Suprapubic skin (tissue), 4 donors: ENCODE data around the gene GRID2. TPM values are rescaled to one million over a fixed set of nuclear protein-coding genes. Genes with fewer than 3 reads are reported as not detected.

Experiments
- DNase-seq, 2 donors: peaks; one replicate each; pipeline ENCODE4 v3.0.0-alpha.2; 2019; ENCODE audit warnings: low spot score in 2 of 2
- H3K27ac ChIP-seq: fragments of 200-600 bp; sonication (generic); one replicate; pipeline ENCODE4 v1.5.1; 2019
- H3K27me3 ChIP-seq: fragments of 200-600 bp; sonication (generic); one replicate; pipeline ENCODE4 v1.5.1; 2019
- H3K36me3 ChIP-seq: fragments of 200-600 bp; sonication (generic); one replicate; pipeline ENCODE4 v1.5.1; 2019
- H3K4me1 ChIP-seq: fragments of 200-600 bp; sonication (generic); one replicate; pipeline ENCODE4 v1.5.1; 2019
- H3K4me3 ChIP-seq: fragments of 200-600 bp; sonication (generic); one replicate; pipeline ENCODE4 v1.5.1; 2019; ENCODE audit warnings: mild to moderate bottlenecking
- H3K9me3 ChIP-seq: fragments of 200-600 bp; sonication (generic); one replicate; pipeline ENCODE4 v1.5.1; 2019
- EP300 ChIP-seq: sonication (generic); formaldehyde crosslinking; IDR thresholded peaks from one replicate; pipeline ENCODE4 v1.6.1; 2017; ENCODE audit warnings: antibody characterized with exemption
- POLR2A ChIP-seq, 2 donors: fragments of 450-650 bp; IDR thresholded peaks; one replicate each; pipeline ENCODE4 v1.6.1; 2017; ENCODE audit warnings: antibody characterized with exemption in 2 of 2, mild to moderate bottlenecking in 2 of 2, moderate library complexity in 2 of 2
- POLR2AphosphoS5 ChIP-seq, 3 donors: sonication (generic); formaldehyde crosslinking; IDR thresholded peaks; one replicate each; pipeline ENCODE4 v1.6.1; 2017; ENCODE audit warnings: antibody characterized with exemption in 3 of 3
- WGBS: methylation state at CpG from one replicate; pipeline ENCODE4 v1.1.5; 2018; 5-methylcytosine and 5-hydroxymethylcytosine counted together
- total RNA-seq, 4 donors: library from RNA; depleted of rRNA; stranded (reverse); fragments of >200 nt; gene quantifications; one replicate each; pipeline ENCODE4 v1.1.0, GENCODE V29; 2016
- TF ChIP-seq, protein P1 (sequence below), 2 donors: fragments of 200-600 bp in 1 of 2; fragments of 450-650 bp in 1 of 2; sonication (generic) in 1 of 2; IDR thresholded peaks; one replicate each; pipeline ENCODE4 v1.5.1; 2016 to 2019; ENCODE audit warnings: antibody characterized with exemption in 2 of 2, mild to moderate bottlenecking in 1 of 2, moderate library complexity in 1 of 2

GRID2 gene
- total RNA-seq, 4 donors from 2014 or later, result not detected

DNA sequence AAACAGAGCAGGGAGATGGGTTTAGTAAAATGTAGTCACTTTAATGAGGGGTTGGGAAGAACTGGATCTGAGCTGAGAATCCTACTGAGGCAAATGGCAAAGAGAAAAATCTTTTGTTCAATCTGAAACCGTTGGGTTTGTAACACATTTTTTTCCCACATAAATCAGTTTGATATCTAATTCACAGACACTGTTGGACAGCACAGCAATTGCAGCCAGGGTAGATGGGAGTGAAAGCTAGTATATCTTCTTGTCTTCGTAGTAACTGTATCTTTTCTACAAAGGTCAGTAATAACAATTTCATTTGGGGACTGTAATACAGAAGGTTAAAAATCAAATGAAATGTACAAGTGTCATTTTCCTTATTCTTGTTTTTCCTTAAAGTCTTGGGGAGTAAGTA, 875.3 kb downstream of the GRID2 start:
- Histone ChIP-seq H3K36me3 (no peaks in the 10 kb centered on the region), H3K27ac (no peak overlapping the region), H3K9me3 (no peaks in the 10 kb centered on the region), H3K27me3 (no peaks in the 10 kb centered on the region), H3K4me3 (no peak overlapping the region), H3K4me1 (peaks cover 11% of the 10 kb centered on the region)
- no peak for DNase-seq
- 68% methylated on average over 2 of the region's 2 CpGs for WGBS
- TF ChIP-seq POLR2AphosphoS5 (IDR thresholded peaks at IDR 0.05) (no peak), POLR2A (IDR thresholded peaks at IDR 0.05) (no peak), EP300 (no peak)
- TF ChIP-seq, protein P1, sequence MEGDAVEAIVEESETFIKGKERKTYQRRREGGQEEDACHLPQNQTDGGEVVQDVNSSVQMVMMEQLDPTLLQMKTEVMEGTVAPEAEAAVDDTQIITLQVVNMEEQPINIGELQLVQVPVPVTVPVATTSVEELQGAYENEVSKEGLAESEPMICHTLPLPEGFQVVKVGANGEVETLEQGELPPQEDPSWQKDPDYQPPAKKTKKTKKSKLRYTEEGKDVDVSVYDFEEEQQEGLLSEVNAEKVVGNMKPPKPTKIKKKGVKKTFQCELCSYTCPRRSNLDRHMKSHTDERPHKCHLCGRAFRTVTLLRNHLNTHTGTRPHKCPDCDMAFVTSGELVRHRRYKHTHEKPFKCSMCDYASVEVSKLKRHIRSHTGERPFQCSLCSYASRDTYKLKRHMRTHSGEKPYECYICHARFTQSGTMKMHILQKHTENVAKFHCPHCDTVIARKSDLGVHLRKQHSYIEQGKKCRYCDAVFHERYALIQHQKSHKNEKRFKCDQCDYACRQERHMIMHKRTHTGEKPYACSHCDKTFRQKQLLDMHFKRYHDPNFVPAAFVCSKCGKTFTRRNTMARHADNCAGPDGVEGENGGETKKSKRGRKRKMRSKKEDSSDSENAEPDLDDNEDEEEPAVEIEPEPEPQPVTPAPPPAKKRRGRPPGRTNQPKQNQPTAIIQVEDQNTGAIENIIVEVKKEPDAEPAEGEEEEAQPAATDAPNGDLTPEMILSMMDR (IDR thresholded peaks at IDR 0.05), result no peak

DNA sequence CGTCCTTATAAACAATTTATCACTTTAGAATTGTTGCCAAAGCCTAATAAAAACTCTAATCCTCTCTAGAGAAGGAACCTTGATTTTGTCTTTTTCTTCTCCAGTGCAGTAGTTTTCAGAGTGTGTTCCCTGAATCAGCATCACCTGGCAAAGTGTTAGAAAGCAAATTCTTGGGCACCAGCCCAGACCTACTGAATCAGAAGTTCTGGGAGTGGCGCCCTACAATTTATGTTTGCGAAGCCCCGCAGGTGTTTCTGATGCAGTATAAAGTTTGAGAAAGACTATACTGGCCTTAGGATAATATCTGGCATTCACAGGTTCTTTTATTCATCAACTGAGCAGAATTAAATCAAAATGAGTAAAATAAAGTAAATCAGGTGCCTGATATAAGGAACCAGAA, 879.0 kb downstream of the GRID2 start:
- WGBS, result 46% methylated on average over 4 of the region's 4 CpGs
- TF ChIP-seq, protein P1 (IDR thresholded peaks at IDR 0.05), result no peak
- TF ChIP-seq POLR2A (IDR thresholded peaks at IDR 0.05) (no peak), EP300 (no peak), POLR2AphosphoS5 (IDR thresholded peaks at IDR 0.05) (no peak)
- H3K27me3 ChIP-seq, result no peaks in the 10 kb centered on the region
- no peak overlapping the region for H3K4me3 ChIP-seq
- H3K36me3 ChIP-seq, result no peaks in the 10 kb centered on the region
- H3K9me3 ChIP-seq, result no peaks in the 10 kb centered on the region
- peaks cover 14% of the 10 kb centered on the region for H3K4me1 ChIP-seq
- DNase-seq, result no peak
- no peak overlapping the region for H3K27ac ChIP-seq

- no peak overlapping the region for H3K27ac ChIP-seq
- H3K36me3 ChIP-seq, result no peaks in the 10 kb centered on the region
- peaks cover 14% of the 10 kb centered on the region for H3K4me1 ChIP-seq
- H3K27me3 ChIP-seq, result no peaks in the 10 kb centered on the region
- no peak for DNase-seq
- TF ChIP-seq POLR2AphosphoS5 (IDR thresholded peaks at IDR 0.05) (no peak), POLR2A (IDR thresholded peaks at IDR 0.05) (no peak), EP300 (no peak)
- TF ChIP-seq, protein P1 (IDR thresholded peaks at IDR 0.05), result no peak
- H3K9me3 ChIP-seq, result no peaks in the 10 kb centered on the region
- no peak overlapping the region for H3K4me3 ChIP-seq
Observed at GRCh38 chr4:93183576-93183975, 879.8 kb downstream of the GRID2 start.

GRCh38 chr4:93184053-93184452, 880.3 kb downstream of the GRID2 start:
- Histone ChIP-seq H3K4me3 (no peak overlapping the region), H3K36me3 (no peaks in the 10 kb centered on the region), H3K27ac (no peak overlapping the region), H3K9me3 (no peaks in the 10 kb centered on the region), H3K27me3 (no peaks in the 10 kb centered on the region), H3K4me1 (peaks cover 14% of the 10 kb centered on the region)
- WGBS, result 14% methylated on average over 2 of the region's 2 CpGs
- DNase-seq, result no peak
- TF ChIP-seq, protein P1 (IDR thresholded peaks at IDR 0.05), result no peak
- no peak for TF ChIP-seq EP300
- TF ChIP-seq POLR2A (IDR thresholded peaks at IDR 0.05), result no peak
- TF ChIP-seq POLR2AphosphoS5 (IDR thresholded peaks at IDR 0.05), result no peak

GRCh38 chr4:93186846-93187245, 883.1 kb downstream of the GRID2 start:
- Histone ChIP-seq H3K27me3 (no peaks in the 10 kb centered on the region), H3K36me3 (no peaks in the 10 kb centered on the region), H3K4me3 (no peak overlapping the region), H3K4me1 (peaks cover 14% of the 10 kb centered on the region), H3K9me3 (no peaks in the 10 kb centered on the region), H3K27ac (no peak overlapping the region)
- DNase-seq, result no peak
- 88% methylated on average over 1 of the region's 1 CpG for WGBS
- TF ChIP-seq, protein P1 (IDR thresholded peaks at IDR 0.05), result no peak
- no peak for TF ChIP-seq POLR2AphosphoS5 (IDR thresholded peaks at IDR 0.05)
